HEK293T (cell line): ENCODE results near the gene COA1.

Experiments used
- BHLHE40 ChIP-seq: fragments of 450-650 bp; IDR thresholded peaks from 2 replicates; pipeline ENCODE4 v1.6.1; 2016; ENCODE audit warnings: mild to moderate bottlenecking, moderate library complexity, borderline replicate concordance
- CTBP1 ChIP-seq: fragments of 450-650 bp; IDR thresholded peaks from 2 replicates; pipeline ENCODE4 v1.6.1; 2016; ENCODE audit warnings: borderline replicate concordance
- ELF4 ChIP-seq: fragments of 450-650 bp; IDR thresholded peaks from 2 replicates; pipeline ENCODE4 v1.6.1; 2017; ENCODE audit warnings: antibody characterized with exemption
- FOXA1 ChIP-seq: fragments of 450-650 bp; IDR thresholded peaks from 2 replicates; pipeline ENCODE4 v1.6.1; 2016; ENCODE audit warnings: mild to moderate bottlenecking
- FOXK2 ChIP-seq: fragments of 450-650 bp; IDR thresholded peaks from 2 replicates; pipeline ENCODE4 v1.6.1; 2016; ENCODE audit warnings: mild to moderate bottlenecking
- FOXM1 ChIP-seq: fragments of 450-650 bp; IDR thresholded peaks from 2 replicates; pipeline ENCODE4 v1.6.1; 2017; ENCODE audit warnings: mild to moderate bottlenecking, borderline replicate concordance
- HDGF ChIP-seq: fragments of 450-650 bp; IDR thresholded peaks from 2 replicates; pipeline ENCODE4 v1.6.1; 2017; ENCODE audit warnings: antibody characterized with exemption, borderline replicate concordance
- NFRKB ChIP-seq: fragments of 450-650 bp; IDR thresholded peaks from 2 replicates; pipeline ENCODE4 v1.6.1; 2016; ENCODE audit warnings: mild to moderate bottlenecking, moderate library complexity
- SP1 ChIP-seq: fragments of 450-650 bp; IDR thresholded peaks from 2 replicates; pipeline ENCODE4 v1.6.1; 2017
- SUZ12 ChIP-seq: fragments of 450-650 bp; IDR thresholded peaks from 2 replicates; pipeline ENCODE4 v1.6.1; 2016; ENCODE audit warnings: mild to moderate bottlenecking
- TARDBP ChIP-seq: fragments of 450-650 bp; IDR thresholded peaks from 2 replicates; pipeline ENCODE4 v1.6.1; 2016
- ZNF384 ChIP-seq: fragments of 450-650 bp; IDR thresholded peaks from 2 replicates; pipeline ENCODE4 v1.6.1; 2016
- TF ChIP-seq, protein P1 (sequence below): fragments of 450-650 bp; IDR thresholded peaks from 2 replicates; pipeline ENCODE4 v1.6.1; 2016

GRCh38 chr7:43677864-43678263, 51.5 kb downstream of the COA1 start:
- TF ChIP-seq HDGF (no peak), FOXK2 (no peak), NFRKB (no peak), FOXA1 (no peak), SP1 (no peak), FOXM1 (no peak), SUZ12 (no peak), ZNF384 (no peak), ELF4 (no peak), TARDBP (no peak), BHLHE40 (no peak), CTBP1 (no peak)
- TF ChIP-seq, protein P1, sequence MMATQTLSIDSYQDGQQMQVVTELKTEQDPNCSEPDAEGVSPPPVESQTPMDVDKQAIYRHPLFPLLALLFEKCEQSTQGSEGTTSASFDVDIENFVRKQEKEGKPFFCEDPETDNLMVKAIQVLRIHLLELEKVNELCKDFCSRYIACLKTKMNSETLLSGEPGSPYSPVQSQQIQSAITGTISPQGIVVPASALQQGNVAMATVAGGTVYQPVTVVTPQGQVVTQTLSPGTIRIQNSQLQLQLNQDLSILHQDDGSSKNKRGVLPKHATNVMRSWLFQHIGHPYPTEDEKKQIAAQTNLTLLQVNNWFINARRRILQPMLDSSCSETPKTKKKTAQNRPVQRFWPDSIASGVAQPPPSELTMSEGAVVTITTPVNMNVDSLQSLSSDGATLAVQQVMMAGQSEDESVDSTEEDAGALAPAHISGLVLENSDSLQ, result no peak
